SK-N-SH treated with all-trans-retinoic acid at 6 μM for 48 hours (cell line): Measurements from ENCODE around the gene ZNF236.

ENCODE experiments used
- ATAC-seq: fragments of 200-7000 bp; cut with Tn5 transposase; 3 replicates; pipeline ENCODE4 v1.9.1; 2020; ENCODE audit warnings: mild to moderate bottlenecking, moderate library complexity
- ARNTL ChIP-seq: fragments of 450-650 bp; formaldehyde crosslinking; IDR thresholded peaks from 2 replicates; pipeline ENCODE4 v1.5.0; 2020; ENCODE audit warnings: low read depth, mild to moderate bottlenecking, moderate library complexity, borderline replicate concordance
- CSDC2 ChIP-seq: fragments of 250-450 bp; sonication (Bioruptor Pico); IDR thresholded peaks from 2 replicates; pipeline ENCODE4 v1.5.0; 2020; ENCODE audit warnings: mild to moderate bottlenecking, moderate library complexity
- ESRRG ChIP-seq: fragments of 250-450 bp; sonication (Bioruptor Pico); IDR thresholded peaks from 2 replicates; pipeline ENCODE4 v1.6.1; 2021; ENCODE audit warnings: mild to moderate bottlenecking
- GLIS3 ChIP-seq: fragments of 250-450 bp; sonication (Bioruptor Pico); IDR thresholded peaks from 2 replicates; pipeline ENCODE4 v1.5.0; 2020; ENCODE audit warnings: mild to moderate bottlenecking, moderate library complexity
- ISL1 ChIP-seq: fragments of 250-450 bp; sonication (Bioruptor Pico); IDR thresholded peaks from 2 replicates; pipeline ENCODE4 v2.1.2; 2022; ENCODE audit warnings: mild to moderate bottlenecking, moderate library complexity
- OSR1 ChIP-seq: fragments of 250-450 bp; sonication (Bioruptor Pico); IDR thresholded peaks from 2 replicates; pipeline ENCODE4 v1.8.0; 2022; ENCODE audit warnings: moderate library complexity, mild to moderate bottlenecking, inconsistent platforms
- PATZ1 ChIP-seq: fragments of 250-450 bp; sonication (Bioruptor Pico); IDR thresholded peaks from 2 replicates; pipeline ENCODE4 v1.8.0; 2020; ENCODE audit warnings: mild to moderate bottlenecking, moderate library complexity, borderline replicate concordance
- POU6F1 ChIP-seq: fragments of 250-450 bp; sonication (Bioruptor Pico); IDR thresholded peaks from 2 replicates; pipeline ENCODE4 v1.8.0; 2021; ENCODE audit warnings: low read depth, mild to moderate bottlenecking, moderate library complexity, borderline replicate concordance
- PPARA ChIP-seq: fragments of 250-450 bp; sonication (Bioruptor Pico); IDR thresholded peaks from 2 replicates; pipeline ENCODE4 v1.5.0; 2020; ENCODE audit warnings: mild to moderate bottlenecking, borderline replicate concordance
- RARB ChIP-seq: fragments of 250-450 bp; sonication (Bioruptor Pico); IDR thresholded peaks from 2 replicates; pipeline ENCODE4 v1.8.0; 2021; ENCODE audit warnings: mild to moderate bottlenecking, moderate library complexity
- SNAI2 ChIP-seq: fragments of 250-450 bp; sonication (Bioruptor Pico); IDR thresholded peaks from 2 replicates; pipeline ENCODE4 v1.5.0; 2020; ENCODE audit warnings: mild to moderate bottlenecking, moderate library complexity
- TCF4 ChIP-seq: fragments of 250-450 bp; sonication (Bioruptor Pico); IDR thresholded peaks from 2 replicates; pipeline ENCODE4 v1.8.0; 2021; ENCODE audit warnings: mild to moderate bottlenecking, moderate library complexity, borderline replicate concordance
- ZC3H10 ChIP-seq: fragments of 250-450 bp; sonication (Bioruptor Pico); IDR thresholded peaks from 2 replicates; pipeline ENCODE4 v1.5.1; 2021; ENCODE audit warnings: mild to moderate bottlenecking, moderate library complexity
- ZFP3 ChIP-seq: fragments of 250-450 bp; sonication (Bioruptor Pico); IDR thresholded peaks from 2 replicates; pipeline ENCODE4 v1.5.0; 2020; ENCODE audit warnings: mild to moderate bottlenecking, moderate library complexity
- ZFP30 ChIP-seq: fragments of 450-650 bp; formaldehyde crosslinking; IDR thresholded peaks from 2 replicates; pipeline ENCODE4 v1.5.0; 2022; ENCODE audit warnings: mild to moderate bottlenecking, moderate library complexity
- ZNF565 ChIP-seq: fragments of 450-650 bp; formaldehyde crosslinking; conservative IDR thresholded peaks from 2 replicates; pipeline ENCODE4 v1.5.0; 2020; ENCODE audit warnings: low read depth, mild to moderate bottlenecking, moderate library complexity
- TF ChIP-seq, protein P1 (sequence below): fragments of 250-450 bp; sonication (Bioruptor Pico); IDR thresholded peaks from 2 replicates; pipeline ENCODE4 v1.5.1; 2020; ENCODE audit warnings: low read depth, mild to moderate bottlenecking, moderate library complexity
- TF ChIP-seq, protein P2 (sequence below): fragments of 250-450 bp; sonication (Bioruptor Pico); IDR thresholded peaks from 2 replicates; pipeline ENCODE4 v1.5.0; 2020; ENCODE audit warnings: mild to moderate bottlenecking, moderate library complexity
- TF ChIP-seq, protein P3 (sequence below): fragments of 250-450 bp; sonication (Bioruptor Pico); IDR thresholded peaks from 2 replicates; pipeline ENCODE4 v1.5.1; 2021; ENCODE audit warnings: mild to moderate bottlenecking, moderate library complexity

ZNF236 gene

DNA sequence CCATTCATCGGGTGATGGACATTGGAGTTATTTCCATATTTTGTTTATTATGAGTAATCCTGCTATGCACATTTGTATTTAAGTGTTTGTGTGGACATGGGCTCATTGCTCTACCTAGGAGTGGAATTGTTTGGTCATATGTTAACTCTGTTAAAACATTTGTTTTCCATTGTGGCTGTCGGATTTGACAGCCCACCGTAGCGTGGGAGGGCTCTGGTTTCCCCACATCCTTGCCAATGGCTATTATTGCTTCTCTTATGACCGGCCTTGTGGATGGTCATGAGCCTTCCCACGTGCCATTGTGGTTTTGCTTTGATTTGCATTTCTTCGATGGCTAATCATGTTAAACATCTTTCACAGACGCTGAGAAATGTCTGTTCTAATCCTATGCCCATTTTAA lies 92.0 kb downstream of the ZNF236 start (continued):
- TF ChIP-seq, protein P1, sequence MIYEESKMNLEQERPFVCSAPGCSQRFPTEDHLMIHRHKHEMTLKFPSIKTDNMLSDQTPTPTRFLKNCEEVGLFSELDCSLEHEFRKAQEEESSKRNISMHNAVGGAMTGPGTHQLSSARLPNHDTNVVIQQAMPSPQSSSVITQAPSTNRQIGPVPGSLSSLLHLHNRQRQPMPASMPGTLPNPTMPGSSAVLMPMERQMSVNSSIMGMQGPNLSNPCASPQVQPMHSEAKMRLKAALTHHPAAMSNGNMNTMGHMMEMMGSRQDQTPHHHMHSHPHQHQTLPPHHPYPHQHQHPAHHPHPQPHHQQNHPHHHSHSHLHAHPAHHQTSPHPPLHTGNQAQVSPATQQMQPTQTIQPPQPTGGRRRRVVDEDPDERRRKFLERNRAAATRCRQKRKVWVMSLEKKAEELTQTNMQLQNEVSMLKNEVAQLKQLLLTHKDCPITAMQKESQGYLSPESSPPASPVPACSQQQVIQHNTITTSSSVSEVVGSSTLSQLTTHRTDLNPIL (CRISPR knock-in tag): no peak
- no peak for TF ChIP-seq RARB (CRISPR knock-in tag)
- no peak for TF ChIP-seq OSR1 (CRISPR knock-in tag)

- no peak for TF ChIP-seq ZFP30 (CRISPR knock-in tag)
- TF ChIP-seq CSDC2 (CRISPR knock-in tag): no peak
- TF ChIP-seq, protein P2, sequence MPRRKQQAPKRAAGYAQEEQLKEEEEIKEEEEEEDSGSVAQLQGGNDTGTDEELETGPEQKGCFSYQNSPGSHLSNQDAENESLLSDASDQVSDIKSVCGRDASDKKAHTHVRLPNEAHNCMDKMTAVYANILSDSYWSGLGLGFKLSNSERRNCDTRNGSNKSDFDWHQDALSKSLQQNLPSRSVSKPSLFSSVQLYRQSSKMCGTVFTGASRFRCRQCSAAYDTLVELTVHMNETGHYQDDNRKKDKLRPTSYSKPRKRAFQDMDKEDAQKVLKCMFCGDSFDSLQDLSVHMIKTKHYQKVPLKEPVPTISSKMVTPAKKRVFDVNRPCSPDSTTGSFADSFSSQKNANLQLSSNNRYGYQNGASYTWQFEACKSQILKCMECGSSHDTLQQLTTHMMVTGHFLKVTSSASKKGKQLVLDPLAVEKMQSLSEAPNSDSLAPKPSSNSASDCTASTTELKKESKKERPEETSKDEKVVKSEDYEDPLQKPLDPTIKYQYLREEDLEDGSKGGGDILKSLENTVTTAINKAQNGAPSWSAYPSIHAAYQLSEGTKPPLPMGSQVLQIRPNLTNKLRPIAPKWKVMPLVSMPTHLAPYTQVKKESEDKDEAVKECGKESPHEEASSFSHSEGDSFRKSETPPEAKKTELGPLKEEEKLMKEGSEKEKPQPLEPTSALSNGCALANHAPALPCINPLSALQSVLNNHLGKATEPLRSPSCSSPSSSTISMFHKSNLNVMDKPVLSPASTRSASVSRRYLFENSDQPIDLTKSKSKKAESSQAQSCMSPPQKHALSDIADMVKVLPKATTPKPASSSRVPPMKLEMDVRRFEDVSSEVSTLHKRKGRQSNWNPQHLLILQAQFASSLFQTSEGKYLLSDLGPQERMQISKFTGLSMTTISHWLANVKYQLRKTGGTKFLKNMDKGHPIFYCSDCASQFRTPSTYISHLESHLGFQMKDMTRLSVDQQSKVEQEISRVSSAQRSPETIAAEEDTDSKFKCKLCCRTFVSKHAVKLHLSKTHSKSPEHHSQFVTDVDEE (CRISPR knock-in tag): no peak
- TF ChIP-seq SNAI2 (CRISPR knock-in tag): no peak
- TF ChIP-seq ISL1: no peak
- no peak for TF ChIP-seq POU6F1
- no peak for TF ChIP-seq OSR1 (CRISPR knock-in tag)
- no peak for TF ChIP-seq RARB (CRISPR knock-in tag)
- no peak for TF ChIP-seq PPARA
- no peak for TF ChIP-seq PATZ1
- no peak for ATAC-seq
These were observed 92.4 kb downstream of the ZNF236 start for GRCh38 chr18:76914796-76915195.

DNA sequence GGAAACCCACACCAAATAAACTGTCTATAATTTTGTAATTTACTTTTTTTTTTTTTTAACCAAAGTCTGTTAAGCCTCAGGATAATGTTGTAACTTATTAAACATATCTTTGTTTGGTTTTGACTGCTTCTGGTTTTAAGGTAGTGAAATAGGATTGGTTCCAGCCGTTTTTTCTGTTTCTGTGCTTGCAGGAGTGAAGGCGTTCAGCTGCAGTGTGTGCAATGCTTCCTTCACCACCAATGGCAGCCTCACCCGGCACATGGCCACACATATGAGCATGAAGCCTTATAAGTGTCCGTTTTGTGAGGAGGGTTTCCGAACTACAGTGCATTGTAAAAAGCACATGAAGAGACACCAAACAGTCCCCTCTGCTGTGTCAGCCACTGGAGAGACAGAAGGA lies 93.1 kb downstream of the ZNF236 start:
- ATAC-seq: no peak
- TF ChIP-seq PPARA: no peak
- no peak for TF ChIP-seq ESRRG (CRISPR knock-in tag)
- TF ChIP-seq TCF4 (CRISPR knock-in tag): no peak
- no peak for TF ChIP-seq ZC3H10
- no peak for TF ChIP-seq ZNF565 (CRISPR knock-in tag)
- TF ChIP-seq, protein P2 (CRISPR knock-in tag): no peak
- no peak for TF ChIP-seq RARB (CRISPR knock-in tag)
- TF ChIP-seq GLIS3: no peak
- no peak for TF ChIP-seq ZFP3 (CRISPR knock-in tag)
- TF ChIP-seq ISL1: no peak
- no peak for TF ChIP-seq SNAI2 (CRISPR knock-in tag)
- no peak for TF ChIP-seq ARNTL (CRISPR knock-in tag)
- TF ChIP-seq, protein P3, sequence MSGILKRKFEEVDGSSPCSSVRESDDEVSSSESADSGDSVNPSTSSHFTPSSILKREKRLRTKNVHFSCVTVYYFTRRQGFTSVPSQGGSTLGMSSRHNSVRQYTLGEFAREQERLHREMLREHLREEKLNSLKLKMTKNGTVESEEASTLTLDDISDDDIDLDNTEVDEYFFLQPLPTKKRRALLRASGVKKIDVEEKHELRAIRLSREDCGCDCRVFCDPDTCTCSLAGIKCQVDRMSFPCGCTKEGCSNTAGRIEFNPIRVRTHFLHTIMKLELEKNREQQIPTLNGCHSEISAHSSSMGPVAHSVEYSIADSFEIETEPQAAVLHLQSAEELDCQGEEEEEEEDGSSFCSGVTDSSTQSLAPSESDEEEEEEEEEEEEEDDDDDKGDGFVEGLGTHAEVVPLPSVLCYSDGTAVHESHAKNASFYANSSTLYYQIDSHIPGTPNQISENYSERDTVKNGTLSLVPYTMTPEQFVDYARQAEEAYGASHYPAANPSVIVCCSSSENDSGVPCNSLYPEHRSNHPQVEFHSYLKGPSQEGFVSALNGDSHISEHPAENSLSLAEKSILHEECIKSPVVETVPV (CRISPR knock-in tag): no peak
- no peak for TF ChIP-seq ZFP30 (CRISPR knock-in tag)
- no peak for TF ChIP-seq PATZ1
